ENCODE data around the gene CPLANE1.
"Not testable (repeated sequence)": the region's sequence is repeated elsewhere in the genome, so short reads cannot be mapped to it uniquely, and the experiment has no call there.

Gene CPLANE1

GRCh38 chr5:37112383-37112991, 136.7 kb downstream of the CPLANE1 start:
- DNase-seq = no peak

- no peak for DNase-seq
Measured at GRCh38 chr5:37111426-37112382, 137.5 kb downstream of the CPLANE1 start.

- DNase-seq = no peak
Measured at GRCh38 chr5:37110135-37110534, 139.0 kb downstream of the CPLANE1 start.

GRCh38 chr5:37109338-37109737, 139.8 kb downstream of the CPLANE1 start:
- DNase-seq = no peak

GRCh38 chr5:37103302-37103701, 145.9 kb downstream of the CPLANE1 start:
- no peak for DNase-seq

- DNase-seq = not testable (repeated sequence)
Measured at GRCh38 chr5:37099267-37099666, 149.9 kb downstream of the CPLANE1 start.

GRCh38 chr5:37093795-37094194, 155.4 kb downstream of the CPLANE1 start:
- DNase-seq = not testable (repeated sequence)

- no peak for DNase-seq
Measured at GRCh38 chr5:37090781-37091180, 158.4 kb downstream of the CPLANE1 start.

- DNase-seq = no peak
Measured at GRCh38 chr5:37090123-37090726, 159.0 kb downstream of the CPLANE1 start.

- no peak for DNase-seq
Measured at GRCh38 chr5:37088009-37088408, 161.2 kb downstream of the CPLANE1 start.

- no peak for DNase-seq
Measured at GRCh38 chr5:37086466-37087173, 162.6 kb downstream of the CPLANE1 start.

GRCh38 chr5:37086026-37086425, 163.2 kb downstream of the CPLANE1 start:
- not testable (repeated sequence) for DNase-seq

GRCh38 chr5:37082977-37083376, 166.2 kb downstream of the CPLANE1 start:
- not testable (repeated sequence) for DNase-seq

GRCh38 chr5:37080697-37081096, 168.5 kb downstream of the CPLANE1 start:
- DNase-seq = no peak

- DNase-seq = no peak
Measured at GRCh38 chr5:37077146-37077545, 172.0 kb downstream of the CPLANE1 start.

GRCh38 chr5:37075399-37075950, 173.7 kb downstream of the CPLANE1 start:
- no peak for DNase-seq

- DNase-seq = no peak
Measured at GRCh38 chr5:37071901-37072581, 177.1 kb downstream of the CPLANE1 start.

- no peak for DNase-seq
Measured at GRCh38 chr5:37071487-37071886, 177.7 kb downstream of the CPLANE1 start.

- DNase-seq = no peak
Measured at GRCh38 chr5:37064442-37064841, 184.7 kb downstream of the CPLANE1 start.

- DNase-seq = no peak
Measured at GRCh38 chr5:37063739-37064138, 185.4 kb downstream of the CPLANE1 start.

GRCh38 chr5:37060030-37060429, 189.1 kb downstream of the CPLANE1 start:
- no peak for DNase-seq

GRCh38 chr5:37056762-37057161, 192.4 kb downstream of the CPLANE1 start:
- no peak for DNase-seq
